Ishikawa (cell line): Measurements from ENCODE around the gene SLC25A18.

ENCODE experiments used
- CEBPB ChIP-seq: IDR thresholded peaks from 2 replicates; pipeline ENCODE4 v1.6.1; 2012
- CREB1 ChIP-seq: IDR thresholded peaks from 2 replicates; pipeline ENCODE4 v1.6.1; 2012; ENCODE audit warnings: low read depth
- EGR1 ChIP-seq: IDR thresholded peaks from 2 replicates; pipeline ENCODE4 v1.6.1; 2012
- EP300 ChIP-seq: IDR thresholded peaks from 2 replicates; pipeline ENCODE4 v1.6.1; 2012; ENCODE audit warnings: borderline replicate concordance
- FOXM1 ChIP-seq: IDR thresholded peaks from 2 replicates; pipeline ENCODE4 v1.6.1; 2012; ENCODE audit warnings: low read depth, borderline replicate concordance
- MAX ChIP-seq: IDR thresholded peaks from 2 replicates; pipeline ENCODE4 v1.6.1; 2012
- NFIC ChIP-seq: IDR thresholded peaks from 2 replicates; pipeline ENCODE4 v1.6.1; 2012
- RAD21 ChIP-seq: IDR thresholded peaks from 2 replicates; pipeline ENCODE4 v1.6.1; 2012; ENCODE audit warnings: low read depth
- TAF1 ChIP-seq: IDR thresholded peaks from 2 replicates; pipeline ENCODE4 v1.6.1; 2012; ENCODE audit warnings: low read depth, mild to moderate bottlenecking
- TCF12 ChIP-seq: IDR thresholded peaks from 2 replicates; pipeline ENCODE4 v1.6.1; 2012; ENCODE audit warnings: low read depth
- TEAD4 ChIP-seq: IDR thresholded peaks from 2 replicates; pipeline ENCODE4 v1.6.1; 2012
- USF1 ChIP-seq: IDR thresholded peaks from 2 replicates; pipeline ENCODE4 v1.6.1; 2012
- YY1 ChIP-seq: IDR thresholded peaks from 2 replicates; pipeline ENCODE4 v1.6.1; 2012; ENCODE audit warnings: low read depth
- ZBTB7A ChIP-seq: IDR thresholded peaks from 2 replicates; pipeline ENCODE4 v1.6.1; 2012; ENCODE audit warnings: low read depth
- TF ChIP-seq, protein P1 (sequence below): IDR thresholded peaks from 2 replicates; pipeline ENCODE4 v1.6.1; 2012; ENCODE audit warnings: low read depth, mild to moderate bottlenecking

The SLC25A18 gene

DNA sequence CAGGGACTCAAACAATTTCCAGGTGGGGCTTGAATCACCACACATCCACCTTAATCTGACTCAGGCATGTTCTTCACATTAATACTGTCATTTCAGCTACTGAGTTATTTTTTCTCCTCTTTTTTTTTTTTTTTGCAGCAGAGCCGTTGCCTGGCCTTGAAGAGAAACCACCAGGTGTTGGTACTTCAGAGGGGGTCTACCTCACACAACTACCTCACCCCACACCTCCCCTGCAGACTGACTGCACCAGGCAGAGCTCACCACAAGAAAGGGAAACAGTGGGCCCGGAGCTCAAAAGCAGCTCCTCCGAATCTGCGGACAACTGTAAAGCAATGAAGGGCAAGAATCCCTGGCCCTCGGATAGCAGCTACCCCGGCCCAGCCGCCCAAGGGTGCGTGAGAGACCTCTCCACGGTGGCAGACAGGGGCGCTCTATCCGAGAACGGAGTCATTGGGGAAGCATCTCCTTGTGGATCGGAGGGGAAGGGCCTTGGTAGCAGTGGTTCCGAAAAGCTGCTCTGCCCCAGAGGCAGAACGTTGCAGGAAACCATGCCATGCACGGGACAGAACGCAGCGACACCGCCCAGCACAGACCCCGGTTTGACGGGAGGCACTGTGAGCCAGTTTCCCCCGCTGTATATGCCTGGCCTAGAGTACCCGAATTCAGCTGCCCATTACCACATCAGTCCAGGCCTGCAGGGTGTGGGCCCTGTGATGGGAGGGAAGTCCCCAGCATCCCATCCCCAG, 15.1 kb upstream of the SLC25A18 start:
- TF ChIP-seq TCF12: no peak
- TF ChIP-seq EP300: no peak
- no peak for TF ChIP-seq ZBTB7A
- TF ChIP-seq CEBPB: no peak
- no peak for TF ChIP-seq RAD21
- TF ChIP-seq TEAD4: no peak
- TF ChIP-seq NFIC: no peak

DNA sequence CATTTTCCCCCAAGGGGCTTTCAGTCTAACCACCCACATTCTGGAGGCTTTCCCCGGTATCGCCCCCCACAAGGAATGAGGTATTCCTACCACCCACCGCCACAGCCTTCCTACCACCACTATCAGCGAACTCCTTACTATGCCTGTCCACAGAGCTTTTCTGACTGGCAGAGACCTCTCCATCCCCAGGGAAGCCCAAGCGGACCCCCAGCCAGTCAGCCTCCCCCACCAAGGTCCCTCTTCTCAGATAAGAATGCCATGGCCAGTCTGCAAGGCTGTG, 14.6 kb upstream of the SLC25A18 start:
- TF ChIP-seq EP300: no peak
- no peak for TF ChIP-seq TCF12
- TF ChIP-seq YY1: no peak
- no peak for TF ChIP-seq RAD21
- no peak for TF ChIP-seq MAX
- TF ChIP-seq CEBPB: no peak
- no peak for TF ChIP-seq USF1
- TF ChIP-seq, protein P1, sequence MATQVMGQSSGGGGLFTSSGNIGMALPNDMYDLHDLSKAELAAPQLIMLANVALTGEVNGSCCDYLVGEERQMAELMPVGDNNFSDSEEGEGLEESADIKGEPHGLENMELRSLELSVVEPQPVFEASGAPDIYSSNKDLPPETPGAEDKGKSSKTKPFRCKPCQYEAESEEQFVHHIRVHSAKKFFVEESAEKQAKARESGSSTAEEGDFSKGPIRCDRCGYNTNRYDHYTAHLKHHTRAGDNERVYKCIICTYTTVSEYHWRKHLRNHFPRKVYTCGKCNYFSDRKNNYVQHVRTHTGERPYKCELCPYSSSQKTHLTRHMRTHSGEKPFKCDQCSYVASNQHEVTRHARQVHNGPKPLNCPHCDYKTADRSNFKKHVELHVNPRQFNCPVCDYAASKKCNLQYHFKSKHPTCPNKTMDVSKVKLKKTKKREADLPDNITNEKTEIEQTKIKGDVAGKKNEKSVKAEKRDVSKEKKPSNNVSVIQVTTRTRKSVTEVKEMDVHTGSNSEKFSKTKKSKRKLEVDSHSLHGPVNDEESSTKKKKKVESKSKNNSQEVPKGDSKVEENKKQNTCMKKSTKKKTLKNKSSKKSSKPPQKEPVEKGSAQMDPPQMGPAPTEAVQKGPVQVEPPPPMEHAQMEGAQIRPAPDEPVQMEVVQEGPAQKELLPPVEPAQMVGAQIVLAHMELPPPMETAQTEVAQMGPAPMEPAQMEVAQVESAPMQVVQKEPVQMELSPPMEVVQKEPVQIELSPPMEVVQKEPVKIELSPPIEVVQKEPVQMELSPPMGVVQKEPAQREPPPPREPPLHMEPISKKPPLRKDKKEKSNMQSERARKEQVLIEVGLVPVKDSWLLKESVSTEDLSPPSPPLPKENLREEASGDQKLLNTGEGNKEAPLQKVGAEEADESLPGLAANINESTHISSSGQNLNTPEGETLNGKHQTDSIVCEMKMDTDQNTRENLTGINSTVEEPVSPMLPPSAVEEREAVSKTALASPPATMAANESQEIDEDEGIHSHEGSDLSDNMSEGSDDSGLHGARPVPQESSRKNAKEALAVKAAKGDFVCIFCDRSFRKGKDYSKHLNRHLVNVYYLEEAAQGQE: no peak
- no peak for TF ChIP-seq TEAD4
- TF ChIP-seq FOXM1: no peak
- TF ChIP-seq EGR1: no peak
- no peak for TF ChIP-seq CREB1

GRCh38 chr22:17549183-17549582, 14.1 kb upstream of the SLC25A18 start:
- TF ChIP-seq TCF12: no peak
- no peak for TF ChIP-seq USF1
- TF ChIP-seq, protein P1: no peak
- TF ChIP-seq FOXM1: no peak
- TF ChIP-seq NFIC: no peak
- no peak for TF ChIP-seq YY1
- no peak for TF ChIP-seq CEBPB

DNA sequence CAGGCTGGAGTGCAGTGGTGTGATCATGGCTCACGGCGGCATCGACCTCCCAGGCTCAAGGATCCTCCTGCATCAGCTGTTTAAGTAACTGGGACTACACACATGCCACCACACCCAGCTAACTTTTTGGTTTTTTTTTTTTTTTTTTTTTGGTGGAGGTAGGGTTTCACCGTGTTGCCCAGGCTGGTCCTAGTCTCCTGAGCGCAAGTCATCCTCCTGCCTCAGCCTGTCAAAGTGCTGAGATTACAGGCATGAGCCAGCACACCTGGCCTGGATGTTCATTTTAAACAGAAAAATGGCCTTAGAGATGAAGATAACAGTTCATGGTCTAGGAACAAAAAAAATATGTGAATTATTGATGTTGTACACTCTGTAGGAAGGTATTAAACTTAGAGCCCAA, 13.6 kb upstream of the SLC25A18 start:
- TF ChIP-seq EP300 (no peak), TCF12 (no peak), RAD21 (no peak), FOXM1 (no peak), EGR1 (no peak), USF1 (no peak), YY1 (no peak), CREB1 (no peak), TEAD4 (no peak), NFIC (no peak), TAF1 (no peak)

- TF ChIP-seq RAD21 (no peak), TAF1 (no peak), MAX (no peak), YY1 (no peak), USF1 (no peak), CEBPB (no peak), TEAD4 (no peak), ZBTB7A (no peak)
- TF ChIP-seq, protein P1: no peak
These were observed 10.6 kb upstream of the SLC25A18 start for GRCh38 chr22:17552737-17553136.
